RWPE2 (cell line): ENCODE data around the gene GAS2.
A peak's percentile ranks its signal among the peaks of the same experiment; 100 is the strongest.

Experiments used
- ATAC-seq: fragments of 200-7000 bp; cut with Tn5 transposase; 3 replicates; pipeline ENCODE4 v1.9.1; 2021; ENCODE audit warnings: low read depth
- DNase-seq: peaks from one replicate; pipeline ENCODE4 v3.0.0-alpha.2; 2020; ENCODE audit warnings: low spot score
- H3K27ac ChIP-seq: fragments of 450-650 bp; 2 replicates; pipeline ENCODE4 v1.5.1; 2017; ENCODE audit warnings: mild to moderate bottlenecking; ENCODE audit not compliant: poor library complexity, severe bottlenecking
- H3K27me3 ChIP-seq: fragments of 250-450 bp; sonication (Bioruptor Pico); 2 replicates; pipeline ENCODE4 v1.5.1; 2021; ENCODE audit warnings: mild to moderate bottlenecking, moderate library complexity; ENCODE audit not compliant: insufficient read depth, poor library complexity, severe bottlenecking
- H3K36me3 ChIP-seq: fragments of 250-450 bp; sonication (Bioruptor Pico); 2 replicates; pipeline ENCODE4 v1.5.1; 2020; ENCODE audit warnings: low read depth, mild to moderate bottlenecking, moderate library complexity
- H3K4me1 ChIP-seq: fragments of 250-450 bp; sonication (Bioruptor Pico); 2 replicates; pipeline ENCODE4 v1.5.1; 2021; ENCODE audit warnings: mild to moderate bottlenecking, moderate library complexity; ENCODE audit not compliant: insufficient read depth, poor library complexity, severe bottlenecking
- H3K4me3 ChIP-seq: fragments of 250-450 bp; sonication (Bioruptor Pico); 2 replicates; pipeline ENCODE4 v1.5.1; 2021; ENCODE audit warnings: mild to moderate bottlenecking, moderate library complexity; ENCODE audit not compliant: severe bottlenecking
- H3K9me3 ChIP-seq: fragments of 250-450 bp; sonication (Bioruptor Pico); 2 replicates; pipeline ENCODE4 v1.5.1; 2021; ENCODE audit warnings: mild to moderate bottlenecking, moderate library complexity; ENCODE audit not compliant: severe bottlenecking
- CTCF ChIP-seq: fragments of 450-650 bp; IDR thresholded peaks from one replicate; pipeline ENCODE4 v1.5.1; 2017; ENCODE audit warnings: mild to moderate bottlenecking, moderate library complexity; ENCODE audit not compliant: poor library complexity, severe bottlenecking

Gene GAS2

GRCh38 chr11:22713336-22713735, 46.9 kb downstream of the GAS2 start:
- ATAC-seq (peak; percentile 57; the same call in 2 of the 3 replicates), DNase-seq (no peak)
- Histone ChIP-seq H3K27ac (no peak overlapping the region), H3K27me3 (no peaks in the 10 kb centered on the region), H3K4me3 (no peak overlapping the region), H3K36me3 (no peaks in the 10 kb centered on the region), H3K4me1 (peaks cover 13% of the 10 kb centered on the region), H3K9me3 (no peaks in the 10 kb centered on the region)
- TF ChIP-seq CTCF = no peak

GRCh38 chr11:22715971-22716370, 49.6 kb downstream of the GAS2 start:
- Histone ChIP-seq H3K9me3 (no peaks in the 10 kb centered on the region), H3K27ac (no peak overlapping the region), H3K4me1 (peaks cover 11% of the 10 kb centered on the region), H3K27me3 (no peaks in the 10 kb centered on the region), H3K36me3 (no peaks in the 10 kb centered on the region), H3K4me3 (no peak overlapping the region)
- ATAC-seq = no peak
- TF ChIP-seq CTCF = no peak
- no peak for DNase-seq

GRCh38 chr11:22720457-22720856, 54.0 kb downstream of the GAS2 start:
- ATAC-seq = no peak
- H3K4me1 ChIP-seq = no peaks in the 10 kb centered on the region
- H3K4me3 ChIP-seq = no peak overlapping the region
- H3K9me3 ChIP-seq = no peaks in the 10 kb centered on the region
- DNase-seq = no peak
- no peak overlapping the region for H3K27ac ChIP-seq
- H3K27me3 ChIP-seq = no peaks in the 10 kb centered on the region
- H3K36me3 ChIP-seq = no peaks in the 10 kb centered on the region
- no peak for TF ChIP-seq CTCF

GRCh38 chr11:22723274-22723673, 56.9 kb downstream of the GAS2 start:
- H3K36me3 ChIP-seq = no peaks in the 10 kb centered on the region
- no peaks in the 10 kb centered on the region for H3K27me3 ChIP-seq
- H3K27ac ChIP-seq = no peak overlapping the region
- TF ChIP-seq CTCF = no peak
- no peak for ATAC-seq
- H3K9me3 ChIP-seq = no peaks in the 10 kb centered on the region
- no peak for DNase-seq
- no peak overlapping the region for H3K4me3 ChIP-seq
- H3K4me1 ChIP-seq = no peaks in the 10 kb centered on the region

- Histone ChIP-seq H3K4me1 (no peaks in the 10 kb centered on the region), H3K9me3 (no peaks in the 10 kb centered on the region), H3K36me3 (no peaks in the 10 kb centered on the region), H3K27ac (no peak overlapping the region), H3K27me3 (no peaks in the 10 kb centered on the region), H3K4me3 (no peak overlapping the region)
- no peak for DNase-seq
- ATAC-seq = no peak
- TF ChIP-seq CTCF = no peak
These were observed 58.7 kb downstream of the GAS2 start for GRCh38 chr11:22725079-22725478.
